Astrocyte of the spinal cord (primary cell): ENCODE results near the gene TFCP2L1.

ENCODE experiments used
- DNase-seq: peaks from one replicate; pipeline ENCODE4 v3.0.0; 2011; ENCODE audit warnings: low read depth, low spot score
- H3K4me3 ChIP-seq: 2 replicates; pipeline ENCODE4 v1.5.1; 2011; ENCODE audit warnings: low read depth, mild to moderate bottlenecking, low read length, moderate library complexity
- CTCF ChIP-seq: IDR thresholded peaks from 2 replicates; pipeline ENCODE4 v1.5.1; 2012; ENCODE audit warnings: low read depth, mild to moderate bottlenecking, low read length, inconsistent platforms
- in situ Hi-C: cut with HindIII; loops from 2 replicates; pipeline ENCODE4 v1.10.0; 2017; ENCODE audit warnings: low sequenced_read_pairs

Gene TFCP2L1

GRCh38 chr2:121239969-121240368, 45.0 kb downstream of the TFCP2L1 start:
- no peak overlapping the region for H3K4me3 ChIP-seq
- in situ Hi-C loops: no loop called here
- TF ChIP-seq CTCF: no peak
- no peak for DNase-seq

- H3K4me3 ChIP-seq: no peak overlapping the region
- no peak for DNase-seq
- in situ Hi-C loops: no loop called here
- TF ChIP-seq CTCF: no peak
Measured at GRCh38 chr2:121239471-121239870, 45.5 kb downstream of the TFCP2L1 start.

GRCh38 chr2:121238828-121239227, 46.2 kb downstream of the TFCP2L1 start:
- in situ Hi-C loops: no loop called here
- DNase-seq: no peak
- H3K4me3 ChIP-seq: no peak overlapping the region
- TF ChIP-seq CTCF: no peak

- H3K4me3 ChIP-seq: no peak overlapping the region
- in situ Hi-C loops: no loop called here
- TF ChIP-seq CTCF: no peak
- DNase-seq: peak; percentile 49
Measured at GRCh38 chr2:121237980-121238665, 46.9 kb downstream of the TFCP2L1 start.

GRCh38 chr2:121237336-121237979, 47.5 kb downstream of the TFCP2L1 start:
- no peak for DNase-seq
- in situ Hi-C loops: no loop called here

GRCh38 chr2:121236650-121237180, 48.3 kb downstream of the TFCP2L1 start:
- H3K4me3 ChIP-seq: no peak overlapping the region
- no peak for DNase-seq
- TF ChIP-seq CTCF: no peak
- in situ Hi-C loops: no loop called here

More at GRCh38 chr2:121237336-121237979, 47.5 kb downstream of the TFCP2L1 start:
- TF ChIP-seq CTCF: no peak
- H3K4me3 ChIP-seq: no peak overlapping the region
